ENCODE results near the gene CCNH. TPM values are rescaled to one million over a fixed set of nuclear protein-coding genes. Genes with fewer than 3 reads are reported as not detected.

CCNH gene
- total RNA-seq, 1 donor from 2014 or later, result 80.9 TPM

DNA sequence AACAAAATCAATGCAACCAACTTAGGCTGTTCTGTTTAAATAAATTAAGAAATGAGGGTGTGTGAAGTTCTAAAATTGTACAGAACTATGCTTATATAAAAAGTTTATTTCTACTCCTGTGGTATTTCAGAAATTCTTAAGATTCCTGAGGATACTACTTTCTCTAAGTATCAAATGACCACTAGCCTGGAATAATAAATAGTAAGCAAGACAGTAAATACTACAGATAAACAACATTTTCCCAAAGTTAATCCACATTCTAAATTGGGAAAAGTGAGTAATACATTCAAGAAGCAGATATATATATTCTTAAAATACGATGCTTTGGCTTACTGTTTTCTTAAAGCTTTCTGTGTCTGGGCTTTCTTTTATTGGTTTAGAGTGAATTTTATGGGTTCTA, 29.5 kb downstream of the CCNH start:
- no peak overlapping the region for H3K27ac Mint-ChIP-seq
- H3K9me3 Mint-ChIP-seq, result no peaks in the 10 kb centered on the region
- no peak for DNase-seq (ENCODE audit: low spot score)
- intact Hi-C loops (cut with micrococcal nuclease), result no loop called here
- peaks cover 20% of the 10 kb centered on the region for H3K36me3 Mint-ChIP-seq (ENCODE audit: low read depth)
- no peak overlapping the region for H3K4me3 Mint-ChIP-seq
- H3K27me3 Mint-ChIP-seq (ENCODE audit: insufficient read depth), result no peaks in the 10 kb centered on the region
- H3K4me1 Mint-ChIP-seq (ENCODE audit: low read depth), result no peaks in the 10 kb centered on the region

DNA sequence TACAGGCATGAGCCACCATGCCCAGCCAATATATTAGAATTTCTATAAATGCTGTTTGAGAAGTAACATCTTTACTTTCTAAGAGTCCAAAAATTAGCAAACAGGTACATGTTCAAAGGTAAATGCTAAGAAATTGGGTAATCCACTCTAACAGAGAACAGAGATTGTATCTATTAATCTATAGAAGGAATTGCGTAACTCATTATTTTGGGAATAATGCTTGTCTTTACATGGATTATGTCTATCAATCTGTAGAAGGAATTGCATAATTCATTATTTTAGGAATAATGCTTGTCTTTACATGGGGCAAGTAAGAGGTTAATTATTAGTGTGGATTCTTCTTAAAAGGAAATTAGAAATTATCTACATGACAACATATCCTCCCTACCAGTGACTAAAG, 30.5 kb downstream of the CCNH start:
- H3K4me1 Mint-ChIP-seq (ENCODE audit: low read depth), result no peaks in the 10 kb centered on the region
- H3K4me3 Mint-ChIP-seq, result no peak overlapping the region
- no peaks in the 10 kb centered on the region for H3K9me3 Mint-ChIP-seq
- H3K27ac Mint-ChIP-seq, result no peak overlapping the region
- H3K36me3 Mint-ChIP-seq (ENCODE audit: low read depth), result peaks cover 15% of the 10 kb centered on the region
- no peaks in the 10 kb centered on the region for H3K27me3 Mint-ChIP-seq (ENCODE audit: insufficient read depth)
- DNase-seq (ENCODE audit: low spot score), result no peak
- intact Hi-C loops (cut with micrococcal nuclease), result no loop called here

DNA sequence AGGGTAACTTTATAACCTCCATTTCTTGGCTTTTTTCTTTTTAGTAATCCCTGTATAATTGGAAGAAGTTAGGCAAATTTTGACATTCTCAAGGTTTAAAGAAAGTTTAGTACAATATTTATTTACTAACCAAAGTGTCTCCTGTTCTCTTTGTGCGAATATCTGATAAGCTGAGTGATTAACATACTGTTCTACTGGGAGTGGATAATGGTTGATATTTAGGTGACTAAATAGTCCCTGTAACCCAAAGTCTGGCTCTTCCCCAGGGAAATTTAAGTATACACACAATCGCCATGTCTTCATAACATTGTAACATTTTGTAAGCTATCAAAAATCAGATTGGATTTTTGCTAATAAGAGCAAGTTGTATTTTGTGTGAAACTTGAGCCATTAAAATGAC, 40.0 kb downstream of the CCNH start:
- Mint-ChIP-seq H3K4me3 (no peak overlapping the region), H3K36me3 (ENCODE audit: low read depth) (peaks cover 31% of the 10 kb centered on the region), H3K27me3 (ENCODE audit: insufficient read depth) (no peaks in the 10 kb centered on the region), H3K4me1 (ENCODE audit: low read depth) (no peaks in the 10 kb centered on the region), H3K27ac (no peak overlapping the region), H3K9me3 (no peaks in the 10 kb centered on the region)
- intact Hi-C loops (cut with micrococcal nuclease), result no loop called here
- DNase-seq (ENCODE audit: low spot score), result no peak

DNA sequence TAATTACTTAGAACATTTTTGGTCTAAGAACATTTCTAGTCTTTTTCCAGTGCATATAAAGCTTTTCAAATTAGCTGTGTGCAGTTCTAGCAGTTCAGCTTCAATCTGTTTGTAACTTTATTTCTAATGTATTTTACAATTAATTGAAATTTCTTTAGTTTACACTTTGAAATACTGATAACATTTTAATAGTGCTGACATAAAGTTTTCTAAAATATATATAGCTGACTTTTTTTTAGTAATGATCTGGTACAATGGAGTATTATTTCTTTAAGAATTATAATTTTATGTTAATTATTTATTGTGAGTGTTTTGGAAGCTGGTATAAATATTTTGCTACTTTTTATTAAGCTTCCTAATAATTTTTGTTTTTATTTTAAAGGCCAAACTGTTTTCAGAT, 43.3 kb downstream of the CCNH start:
- no peak overlapping the region for H3K27ac Mint-ChIP-seq
- no peak overlapping the region for H3K4me3 Mint-ChIP-seq
- H3K9me3 Mint-ChIP-seq, result no peaks in the 10 kb centered on the region
- peaks cover 29% of the 10 kb centered on the region for H3K36me3 Mint-ChIP-seq (ENCODE audit: low read depth)
- no peak for DNase-seq (ENCODE audit: low spot score)
- no peaks in the 10 kb centered on the region for H3K27me3 Mint-ChIP-seq (ENCODE audit: insufficient read depth)
- intact Hi-C loops (cut with micrococcal nuclease), result loop anchor here (5.0 kb wide), 1 partner anchor 42 kb away; no protein-coding TSS in a partner anchor
- peaks cover 7% of the 10 kb centered on the region for H3K4me1 Mint-ChIP-seq (ENCODE audit: low read depth)

DNA sequence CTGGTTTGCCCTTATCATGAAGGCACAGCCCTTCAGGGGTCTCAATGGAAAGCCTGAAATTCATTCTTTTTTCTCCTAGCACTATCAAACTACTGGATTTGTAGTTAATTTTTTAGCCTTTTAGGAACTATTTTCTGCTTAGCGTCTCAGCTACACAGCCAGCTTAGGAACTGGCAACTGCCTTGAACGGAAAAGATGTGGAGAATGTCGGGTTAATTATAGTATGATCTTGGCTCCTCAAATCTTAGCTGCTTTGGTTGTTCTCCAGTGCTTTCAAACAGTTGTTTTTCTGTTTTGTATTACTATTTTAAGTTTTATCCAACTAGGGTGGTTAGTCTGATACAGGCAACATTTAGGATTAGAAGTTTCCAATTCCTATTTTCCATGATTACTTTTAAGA, 44.1 kb downstream of the CCNH start:
- peaks cover 27% of the 10 kb centered on the region for H3K36me3 Mint-ChIP-seq (ENCODE audit: low read depth)
- intact Hi-C loops (cut with micrococcal nuclease), result loop anchor here (5.0 kb wide), 1 partner anchor 41 kb away; no protein-coding TSS in a partner anchor
- H3K4me1 Mint-ChIP-seq (ENCODE audit: low read depth), result peaks cover 8% of the 10 kb centered on the region
- no peaks in the 10 kb centered on the region for H3K9me3 Mint-ChIP-seq
- DNase-seq (ENCODE audit: low spot score), result no peak
- no peak overlapping the region for H3K4me3 Mint-ChIP-seq
- no peaks in the 10 kb centered on the region for H3K27me3 Mint-ChIP-seq (ENCODE audit: insufficient read depth)
- no peak overlapping the region for H3K27ac Mint-ChIP-seq

DNA sequence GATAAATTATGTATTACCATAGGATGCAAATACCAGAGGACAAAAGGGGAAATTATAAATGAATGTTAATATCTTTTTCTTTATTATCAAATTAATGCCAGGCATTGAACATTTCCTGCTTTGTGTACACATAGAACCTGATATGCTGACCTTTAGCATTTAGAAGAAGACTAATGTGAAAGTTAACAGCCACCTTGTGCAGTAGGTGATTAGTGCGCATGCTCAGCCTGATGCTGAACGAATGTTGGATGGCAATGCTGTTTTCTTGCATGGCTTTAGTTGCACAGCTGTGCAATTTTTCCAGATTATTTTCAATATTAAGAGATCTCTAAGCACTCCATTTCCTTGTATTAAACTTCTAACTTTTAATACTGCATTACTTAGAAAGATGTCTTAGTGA, 45.5 kb downstream of the CCNH start:
- H3K4me1 Mint-ChIP-seq (ENCODE audit: low read depth), result peaks cover 8% of the 10 kb centered on the region
- DNase-seq (ENCODE audit: low spot score), result no peak
- H3K27ac Mint-ChIP-seq, result no peak overlapping the region
- intact Hi-C loops (cut with micrococcal nuclease), result loop anchor here (5.0 kb wide), 1 partner anchor 40 kb away; no protein-coding TSS in a partner anchor
- no peaks in the 10 kb centered on the region for H3K9me3 Mint-ChIP-seq
- no peaks in the 10 kb centered on the region for H3K27me3 Mint-ChIP-seq (ENCODE audit: insufficient read depth)
- H3K36me3 Mint-ChIP-seq (ENCODE audit: low read depth), result peaks cover 22% of the 10 kb centered on the region
- H3K4me3 Mint-ChIP-seq, result no peak overlapping the region

DNA sequence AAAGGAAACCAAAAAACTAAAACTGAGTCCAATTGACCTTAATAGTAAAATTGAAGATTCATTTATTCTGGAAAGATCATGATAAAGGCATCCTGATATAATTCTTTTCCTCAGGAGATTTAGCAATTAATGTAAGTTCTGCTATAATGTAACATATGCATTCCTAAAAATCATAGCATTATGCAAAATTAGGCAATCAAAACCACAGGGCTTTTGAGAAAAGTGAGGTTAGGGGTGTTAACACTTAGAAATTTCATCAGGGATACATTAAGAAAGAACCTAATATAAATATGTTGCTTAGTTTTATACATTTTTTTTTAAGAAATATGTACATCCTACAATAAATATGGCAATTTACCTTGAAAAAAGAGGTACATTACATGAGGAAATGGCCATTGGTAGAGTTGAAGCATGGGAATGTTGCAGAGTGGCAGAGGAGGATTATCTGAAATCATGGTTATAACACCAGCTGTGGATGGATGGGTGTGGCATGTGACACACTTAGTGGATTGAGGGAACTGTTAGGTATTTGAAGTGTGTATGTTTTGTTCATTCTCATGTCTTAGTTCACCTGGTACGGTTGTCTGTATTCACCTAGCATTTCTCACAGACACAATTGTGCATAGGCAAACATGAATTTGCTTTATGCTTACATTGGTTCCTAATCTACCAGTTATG, 51.1 kb downstream of the CCNH start:
- DNase-seq (ENCODE audit: low spot score), result no peak
- Mint-ChIP-seq H3K36me3 (ENCODE audit: low read depth) (peaks cover 25% of the 10 kb centered on the region), H3K27me3 (ENCODE audit: insufficient read depth) (no peaks in the 10 kb centered on the region), H3K9me3 (no peaks in the 10 kb centered on the region), H3K4me1 (ENCODE audit: low read depth) (peaks cover 17% of the 10 kb centered on the region), H3K4me3 (no peak overlapping the region), H3K27ac (no peak overlapping the region)
- intact Hi-C loops (cut with micrococcal nuclease), result no loop called here

DNA sequence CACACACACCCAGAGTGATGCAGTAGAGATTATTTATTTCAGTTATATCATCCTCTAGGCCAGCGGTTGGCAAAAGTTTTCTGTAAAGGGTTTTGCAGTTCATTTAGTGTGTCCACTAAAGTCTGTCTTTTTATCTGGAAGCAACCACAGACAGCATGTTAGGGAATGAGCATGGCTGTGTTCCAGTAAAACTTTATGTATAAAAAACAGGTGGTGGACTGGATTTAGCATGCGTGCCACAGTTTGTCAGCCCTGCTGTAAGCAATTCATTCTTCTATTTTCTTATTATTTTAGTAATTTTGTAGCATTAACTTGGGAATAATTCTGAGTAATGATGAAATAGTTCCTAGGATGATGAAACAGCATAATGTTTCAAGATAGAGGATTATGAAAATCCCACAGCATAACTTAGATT, 51.7 kb downstream of the CCNH start:
- intact Hi-C loops (cut with micrococcal nuclease), result no loop called here
- H3K27me3 Mint-ChIP-seq (ENCODE audit: insufficient read depth), result no peaks in the 10 kb centered on the region
- DNase-seq (ENCODE audit: low spot score), result no peak
- H3K36me3 Mint-ChIP-seq (ENCODE audit: low read depth), result peaks cover 22% of the 10 kb centered on the region
- peaks cover 17% of the 10 kb centered on the region for H3K4me1 Mint-ChIP-seq (ENCODE audit: low read depth)
- H3K27ac Mint-ChIP-seq, result no peak overlapping the region
- no peak overlapping the region for H3K4me3 Mint-ChIP-seq
- no peaks in the 10 kb centered on the region for H3K9me3 Mint-ChIP-seq

DNA sequence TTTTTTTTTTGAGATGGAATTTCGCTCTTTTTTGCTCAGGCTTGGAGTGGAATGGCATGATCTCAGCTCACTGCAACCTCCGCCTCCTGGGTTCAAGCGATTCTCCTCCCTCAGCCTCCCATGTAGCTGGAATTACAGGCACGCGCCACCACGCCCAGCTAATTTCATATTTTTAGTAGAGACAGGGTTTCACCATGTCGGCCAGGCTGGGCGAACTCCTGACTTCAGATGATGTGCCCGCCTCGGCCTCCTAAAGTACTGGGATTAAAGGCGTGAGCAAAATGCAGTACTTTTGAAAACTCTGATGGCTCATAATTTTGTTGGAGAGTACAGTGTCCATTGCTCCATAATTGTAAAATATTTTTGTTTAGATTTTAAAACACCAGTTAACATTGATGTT, 52.6 kb downstream of the CCNH start:
- peaks cover 17% of the 10 kb centered on the region for H3K4me1 Mint-ChIP-seq (ENCODE audit: low read depth)
- no peaks in the 10 kb centered on the region for H3K9me3 Mint-ChIP-seq
- DNase-seq (ENCODE audit: low spot score), result no peak
- intact Hi-C loops (cut with micrococcal nuclease), result no loop called here
- H3K27me3 Mint-ChIP-seq (ENCODE audit: insufficient read depth), result no peaks in the 10 kb centered on the region
- no peak overlapping the region for H3K27ac Mint-ChIP-seq
- H3K4me3 Mint-ChIP-seq, result no peak overlapping the region
- peaks cover 28% of the 10 kb centered on the region for H3K36me3 Mint-ChIP-seq (ENCODE audit: low read depth)

DNA sequence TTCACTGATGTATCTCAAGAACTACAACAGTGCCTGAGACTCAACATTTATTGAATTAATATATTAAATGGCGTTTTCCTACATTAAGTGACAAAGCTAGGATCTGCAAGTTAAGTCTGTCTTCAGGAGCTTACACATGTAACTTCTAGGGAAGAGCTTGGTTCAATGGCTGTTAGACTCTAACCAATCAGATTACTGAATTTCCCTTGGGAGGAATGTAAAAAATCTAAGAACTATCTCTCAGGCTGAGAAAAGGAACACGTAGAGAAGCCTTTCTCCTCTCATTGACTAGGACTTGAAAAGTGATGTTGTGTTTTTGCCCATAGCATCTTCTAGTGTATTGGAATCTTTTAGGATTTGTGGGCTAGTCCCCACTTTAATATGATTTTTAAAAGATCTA, 53.6 kb downstream of the CCNH start:
- Mint-ChIP-seq H3K4me1 (ENCODE audit: low read depth) (peaks cover 14% of the 10 kb centered on the region), H3K4me3 (no peak overlapping the region), H3K27me3 (ENCODE audit: insufficient read depth) (no peaks in the 10 kb centered on the region), H3K27ac (no peak overlapping the region), H3K36me3 (ENCODE audit: low read depth) (peaks cover 31% of the 10 kb centered on the region), H3K9me3 (no peaks in the 10 kb centered on the region)
- intact Hi-C loops (cut with micrococcal nuclease), result no loop called here
- DNase-seq (ENCODE audit: low spot score), result no peak

DNA sequence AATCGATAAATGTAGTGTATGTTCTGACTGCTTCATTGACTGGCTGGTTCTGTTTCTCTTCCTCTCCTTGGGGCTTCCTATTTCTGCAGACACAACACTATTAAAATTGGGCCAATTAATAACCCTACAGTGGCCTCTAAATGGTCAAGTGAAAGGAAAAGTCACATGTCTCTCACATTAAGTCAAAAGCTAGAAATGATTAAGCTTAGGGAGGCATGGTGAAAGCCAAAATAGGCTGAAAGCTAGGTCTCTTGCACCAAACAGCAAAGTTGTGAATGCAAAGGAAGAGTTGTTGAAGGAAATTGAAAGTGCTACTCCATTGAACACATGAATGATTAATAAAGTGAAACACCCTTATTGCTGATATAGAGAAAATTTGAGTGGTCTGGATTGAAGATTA, 58.2 kb downstream of the CCNH start:
- Mint-ChIP-seq H3K4me1 (ENCODE audit: low read depth) (peaks cover 5% of the 10 kb centered on the region), H3K27me3 (ENCODE audit: insufficient read depth) (no peaks in the 10 kb centered on the region), H3K36me3 (ENCODE audit: low read depth) (peaks cover 36% of the 10 kb centered on the region), H3K4me3 (no peak overlapping the region), H3K9me3 (no peaks in the 10 kb centered on the region), H3K27ac (no peak overlapping the region)
- no peak for DNase-seq (ENCODE audit: low spot score)
- intact Hi-C loops (cut with micrococcal nuclease), result no loop called here

DNA sequence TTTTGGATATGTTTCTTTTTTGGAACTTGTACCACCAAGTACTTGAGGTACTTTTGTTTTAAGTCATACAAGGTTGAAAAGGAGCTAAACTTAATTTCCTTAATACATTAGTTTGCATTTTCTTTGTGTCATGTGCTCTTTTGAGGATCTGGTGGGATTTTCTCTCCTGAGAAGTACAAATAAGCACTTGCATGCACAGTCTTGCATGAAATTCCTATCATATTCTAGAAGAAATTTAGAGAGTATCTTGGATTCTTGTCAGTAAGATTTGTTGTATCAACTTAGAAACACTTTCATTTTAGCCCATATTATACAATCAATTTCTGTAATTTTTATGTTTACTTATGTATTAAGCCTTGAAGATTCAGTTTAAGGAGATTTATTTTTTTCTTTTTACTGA, 64.9 kb downstream of the CCNH start:
- no peaks in the 10 kb centered on the region for H3K27me3 Mint-ChIP-seq (ENCODE audit: insufficient read depth)
- peaks cover 17% of the 10 kb centered on the region for H3K9me3 Mint-ChIP-seq
- intact Hi-C loops (cut with micrococcal nuclease), result no loop called here

DNA sequence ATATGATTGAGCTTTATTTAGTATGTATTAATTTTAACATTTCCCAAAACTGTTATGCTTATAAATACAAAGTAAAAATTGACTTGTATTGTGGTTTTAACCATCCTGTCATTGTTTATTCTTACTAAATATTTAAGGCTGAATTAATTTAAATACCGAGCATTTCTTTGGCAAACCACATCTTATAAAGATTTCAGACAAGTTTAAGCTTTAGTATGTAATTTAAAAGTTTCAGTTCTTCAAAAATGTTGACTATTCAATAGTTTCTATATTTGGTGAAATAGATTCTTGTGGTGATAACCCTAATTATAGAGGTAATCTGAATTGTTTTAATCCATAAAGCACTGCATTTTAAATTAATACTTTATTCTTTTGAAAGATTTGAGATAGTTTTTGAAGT, 65.5 kb downstream of the CCNH start:
- H3K27me3 Mint-ChIP-seq (ENCODE audit: insufficient read depth), result no peaks in the 10 kb centered on the region
- H3K9me3 Mint-ChIP-seq, result peaks cover 17% of the 10 kb centered on the region
- H3K27ac Mint-ChIP-seq, result no peak overlapping the region
- H3K4me3 Mint-ChIP-seq, result no peak overlapping the region
- intact Hi-C loops (cut with micrococcal nuclease), result no loop called here
- no peak for DNase-seq (ENCODE audit: low spot score)
- peaks cover 26% of the 10 kb centered on the region for H3K36me3 Mint-ChIP-seq (ENCODE audit: low read depth)
- peaks cover 7% of the 10 kb centered on the region for H3K4me1 Mint-ChIP-seq (ENCODE audit: low read depth)

More for the DNA sequence above, 64.9 kb downstream of the CCNH start:
- H3K4me1 Mint-ChIP-seq (ENCODE audit: low read depth), result peaks cover 3% of the 10 kb centered on the region
- no peak for DNase-seq (ENCODE audit: low spot score)
- peaks cover 23% of the 10 kb centered on the region for H3K36me3 Mint-ChIP-seq (ENCODE audit: low read depth)
- no peak overlapping the region for H3K27ac Mint-ChIP-seq
- no peak overlapping the region for H3K4me3 Mint-ChIP-seq

Data from activated T-helper 1 cell treated with anti-CD3 and anti-CD28 coated beads, Interleukin-12 subunit alpha, Interleukin-12 subunit beta, Interleukin-2, Interleukin-4 antibody, amounts not matched to agents 30 ng/mL and 10 ng/mL and 1 ng/mL, durations not matched to agents 14 hours and 24 hours and 36 hours (primary cell).